ENCODE measurements around the gene ADIPOQ.
"Not testable (repeated sequence)": the region's sequence is repeated elsewhere in the genome, so short reads cannot be mapped to it uniquely, and the experiment has no call there.

Gene ADIPOQ

GRCh38 chr3:186870421-186871201 lies 28.1 kb downstream of the ADIPOQ start:
- DNase-seq (ENCODE audit: low spot score): no peak

- DNase-seq (ENCODE audit: low spot score): no peak
These were observed 29.0 kb downstream of the ADIPOQ start for GRCh38 chr3:186871403-186871924.

- not testable (repeated sequence) for DNase-seq (ENCODE audit: low spot score)
These were observed 31.3 kb downstream of the ADIPOQ start for GRCh38 chr3:186873796-186874195.

- not testable (repeated sequence) for DNase-seq (ENCODE audit: low spot score)
These were observed 31.7 kb downstream of the ADIPOQ start for GRCh38 chr3:186874216-186874615.

GRCh38 chr3:186874841-186875240 lies 32.3 kb downstream of the ADIPOQ start:
- DNase-seq (ENCODE audit: low spot score): not testable (repeated sequence)

- DNase-seq (ENCODE audit: low spot score): no peak
These were observed 33.2 kb downstream of the ADIPOQ start for GRCh38 chr3:186875708-186876107.

- no peak for DNase-seq (ENCODE audit: low spot score)
These were observed 37.3 kb downstream of the ADIPOQ start for GRCh38 chr3:186879781-186880180.

GRCh38 chr3:186880406-186880805 lies 37.9 kb downstream of the ADIPOQ start:
- no peak for DNase-seq (ENCODE audit: low spot score)

- no peak for DNase-seq (ENCODE audit: low spot score)
These were observed 39.6 kb downstream of the ADIPOQ start for GRCh38 chr3:186882150-186882524.

GRCh38 chr3:186882881-186883685 lies 40.6 kb downstream of the ADIPOQ start:
- no peak for DNase-seq (ENCODE audit: low spot score)

GRCh38 chr3:186883686-186884058 lies 41.2 kb downstream of the ADIPOQ start:
- DNase-seq (ENCODE audit: low spot score): no peak

- not testable (repeated sequence) for DNase-seq (ENCODE audit: low spot score)
These were observed 42.4 kb downstream of the ADIPOQ start for GRCh38 chr3:186884868-186885267.

- DNase-seq (ENCODE audit: low spot score): no peak
These were observed 43.9 kb downstream of the ADIPOQ start for GRCh38 chr3:186886202-186886981.

- DNase-seq (ENCODE audit: low spot score): not testable (repeated sequence)
These were observed 45.0 kb downstream of the ADIPOQ start for GRCh38 chr3:186887507-186887938.

GRCh38 chr3:186888569-186888968 lies 46.1 kb downstream of the ADIPOQ start:
- peak; percentile 40 for DNase-seq (ENCODE audit: low spot score)

GRCh38 chr3:186889698-186890097 lies 47.2 kb downstream of the ADIPOQ start:
- DNase-seq (ENCODE audit: low spot score): not testable (repeated sequence)

- no peak for DNase-seq (ENCODE audit: low spot score)
These were observed 48.4 kb downstream of the ADIPOQ start for GRCh38 chr3:186890911-186891310.

- not testable (repeated sequence) for DNase-seq (ENCODE audit: low spot score)
These were observed 50.6 kb downstream of the ADIPOQ start for GRCh38 chr3:186893071-186893470.

- no peak for DNase-seq (ENCODE audit: low spot score)
These were observed 52.9 kb downstream of the ADIPOQ start for GRCh38 chr3:186895406-186895805.

GRCh38 chr3:186896006-186896405 lies 53.5 kb downstream of the ADIPOQ start:
- no peak for DNase-seq (ENCODE audit: low spot score)

GRCh38 chr3:186896875-186897274 lies 54.4 kb downstream of the ADIPOQ start:
- DNase-seq (ENCODE audit: low spot score): no peak

GRCh38 chr3:186901135-186901734 lies 58.7 kb downstream of the ADIPOQ start:
- no peak for DNase-seq (ENCODE audit: low spot score)

Data from hematopoietic multipotent progenitor cell treated with erythropoietin and hydrocortisone succinate and interleukin-3 and kit ligand, for 17 days (in vitro differentiated cells).